ENCODE measurements around the gene TDRD9.

TDRD9 gene

GRCh38 chr14:103898711-103899110, 29.5 kb upstream of the TDRD9 start:
- in situ Hi-C loops (cut with HindIII; ENCODE audit: low sequenced_read_pairs), result no loop called here
- no peak overlapping the region for H3K4me3 ChIP-seq (ENCODE audit: low read depth, low read length)
- DNase-seq (ENCODE audit: low read depth), result no peak
- TF ChIP-seq, protein P1, sequence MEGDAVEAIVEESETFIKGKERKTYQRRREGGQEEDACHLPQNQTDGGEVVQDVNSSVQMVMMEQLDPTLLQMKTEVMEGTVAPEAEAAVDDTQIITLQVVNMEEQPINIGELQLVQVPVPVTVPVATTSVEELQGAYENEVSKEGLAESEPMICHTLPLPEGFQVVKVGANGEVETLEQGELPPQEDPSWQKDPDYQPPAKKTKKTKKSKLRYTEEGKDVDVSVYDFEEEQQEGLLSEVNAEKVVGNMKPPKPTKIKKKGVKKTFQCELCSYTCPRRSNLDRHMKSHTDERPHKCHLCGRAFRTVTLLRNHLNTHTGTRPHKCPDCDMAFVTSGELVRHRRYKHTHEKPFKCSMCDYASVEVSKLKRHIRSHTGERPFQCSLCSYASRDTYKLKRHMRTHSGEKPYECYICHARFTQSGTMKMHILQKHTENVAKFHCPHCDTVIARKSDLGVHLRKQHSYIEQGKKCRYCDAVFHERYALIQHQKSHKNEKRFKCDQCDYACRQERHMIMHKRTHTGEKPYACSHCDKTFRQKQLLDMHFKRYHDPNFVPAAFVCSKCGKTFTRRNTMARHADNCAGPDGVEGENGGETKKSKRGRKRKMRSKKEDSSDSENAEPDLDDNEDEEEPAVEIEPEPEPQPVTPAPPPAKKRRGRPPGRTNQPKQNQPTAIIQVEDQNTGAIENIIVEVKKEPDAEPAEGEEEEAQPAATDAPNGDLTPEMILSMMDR (IDR thresholded peaks at IDR 0.05; ENCODE audit: low read depth, low read length, missing control alignments), result no peak

- TF ChIP-seq, protein P1 (IDR thresholded peaks at IDR 0.05; ENCODE audit: low read depth, low read length, missing control alignments), result no peak
- no peak for DNase-seq (ENCODE audit: low read depth)
- H3K4me3 ChIP-seq (ENCODE audit: low read depth, low read length), result no peak overlapping the region
- in situ Hi-C loops (cut with HindIII; ENCODE audit: low sequenced_read_pairs), result no loop called here
Observed at GRCh38 chr14:103899316-103899715, 28.9 kb upstream of the TDRD9 start.

- DNase-seq (ENCODE audit: low read depth), result no peak
- TF ChIP-seq, protein P1 (IDR thresholded peaks at IDR 0.05; ENCODE audit: low read depth, low read length, missing control alignments), result no peak
- no peak overlapping the region for H3K4me3 ChIP-seq (ENCODE audit: low read depth, low read length)
- in situ Hi-C loops (cut with HindIII; ENCODE audit: low sequenced_read_pairs), result loop anchor here (5.0 kb wide), 1 partner anchor 93 kb away; no protein-coding TSS in a partner anchor
Observed at GRCh38 chr14:103899833-103900232, 28.4 kb upstream of the TDRD9 start.

GRCh38 chr14:103904493-103905107, 23.7 kb upstream of the TDRD9 start:
- in situ Hi-C loops (cut with HindIII; ENCODE audit: low sequenced_read_pairs), result loop anchor here (5.0 kb wide), 1 partner anchor 97 kb away; no protein-coding TSS in a partner anchor
- H3K4me3 ChIP-seq (ENCODE audit: low read depth, low read length), result no peak overlapping the region
- TF ChIP-seq, protein P1 (IDR thresholded peaks at IDR 0.05; ENCODE audit: low read depth, low read length, missing control alignments), result no peak
- no peak for DNase-seq (ENCODE audit: low read depth)

DNA sequence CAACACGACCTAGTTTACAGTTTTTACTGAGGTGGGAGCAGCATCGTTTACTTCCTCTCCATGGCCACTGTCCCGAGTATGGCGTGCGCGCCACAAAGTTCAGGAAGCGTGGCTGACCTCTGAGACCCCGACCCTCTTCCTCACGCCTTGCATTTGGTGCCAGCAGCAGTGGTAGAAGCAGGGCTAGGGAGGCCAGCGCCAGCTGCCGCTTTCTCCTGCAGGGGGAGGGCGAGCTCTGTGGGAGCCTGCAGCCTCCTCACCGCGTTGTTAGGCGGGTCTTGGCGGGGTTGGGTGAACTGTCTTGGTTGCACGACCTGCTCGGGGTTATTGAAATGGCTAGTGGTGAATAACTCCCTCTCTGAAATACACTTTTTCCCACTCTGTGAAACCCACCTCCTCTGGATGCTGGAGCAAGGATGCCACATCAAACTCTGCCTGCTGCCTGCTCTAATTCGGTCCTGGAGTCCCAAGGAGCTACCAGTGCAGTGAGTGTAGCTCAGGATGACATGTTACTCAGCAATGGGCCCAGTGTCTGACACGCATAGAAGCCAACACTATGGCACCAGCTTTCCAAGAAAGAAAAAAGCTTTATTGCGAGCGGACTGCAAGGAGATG, 22.3 kb upstream of the TDRD9 start:
- in situ Hi-C loops (cut with HindIII; ENCODE audit: low sequenced_read_pairs), result no loop called here
- no peak for DNase-seq (ENCODE audit: low read depth)
- no peak overlapping the region for H3K4me3 ChIP-seq (ENCODE audit: low read depth, low read length)
- TF ChIP-seq, protein P1 (IDR thresholded peaks at IDR 0.05; ENCODE audit: low read depth, low read length, missing control alignments), result peak; percentile 33

DNA sequence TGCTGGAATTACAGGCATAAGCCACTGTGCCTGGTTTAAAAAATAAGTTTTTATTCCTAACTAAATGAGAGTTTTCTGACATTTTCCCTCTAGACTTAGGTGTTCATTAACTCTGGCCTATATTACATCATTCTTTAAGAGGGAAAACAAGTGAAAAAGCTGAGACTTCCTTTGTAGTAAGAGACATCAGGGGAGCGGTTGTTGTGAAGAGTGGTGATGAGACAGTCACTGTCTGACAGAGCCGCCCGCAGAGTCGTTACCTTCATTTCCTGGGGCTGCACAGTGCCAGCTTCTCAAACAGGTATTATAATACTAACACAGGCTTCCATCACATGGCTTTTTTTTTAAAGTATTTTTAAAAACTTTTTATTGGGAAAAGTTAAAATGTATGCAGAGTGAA, 19.7 kb upstream of the TDRD9 start:
- TF ChIP-seq, protein P1 (IDR thresholded peaks at IDR 0.05; ENCODE audit: low read depth, low read length, missing control alignments), result no peak
- H3K4me3 ChIP-seq (ENCODE audit: low read depth, low read length), result no peak overlapping the region
- no peak for DNase-seq (ENCODE audit: low read depth)
- in situ Hi-C loops (cut with HindIII; ENCODE audit: low sequenced_read_pairs), result no loop called here

Data from astrocyte of the cerebellum (primary cell).